Lung (tissue), 12 donors: ENCODE results near the gene RSPO1. TPM values are rescaled to one million over a fixed set of nuclear protein-coding genes. Genes with fewer than 3 reads are reported as not detected.
"Not testable (repeated sequence)": the region's sequence is repeated elsewhere in the genome, so short reads cannot be mapped to it uniquely, and the experiment has no call there.

Experiments used
- ATAC-seq: fragments of 200-7000 bp; cut with Tn5 transposase; one replicate; pipeline ENCODE4 v1.9.1; 2020; ENCODE audit warnings: moderate number of reproducible peaks; ENCODE audit not compliant: insufficient read depth, low FRiP score
- DNase-seq, 3 donors: peaks; one replicate each; pipeline ENCODE4 v3.0.0-alpha.2; 2013 to 2017
- H3K27ac ChIP-seq, 2 donors: one replicate each; pipeline ENCODE4 v1.5.1; 2013; ENCODE audit warnings: mild to moderate bottlenecking in 2 of 2, moderate library complexity in 2 of 2, control low read depth in 1 of 2, inconsistent platforms in 1 of 2, low read depth in 1 of 2, low read length in 1 of 2
- H3K27me3 ChIP-seq, 3 donors: one replicate each; pipeline ENCODE4 v1.5.1; 2013; ENCODE audit warnings: low read length in 2 of 3; ENCODE audit not compliant: control insufficient read depth in 3 of 3, insufficient read depth in 3 of 3
- H3K36me3 ChIP-seq, 4 donors: one replicate each; pipeline ENCODE4 v1.5.1; 2013; ENCODE audit warnings: low read length in 4 of 4, mild to moderate bottlenecking in 1 of 4, moderate library complexity in 1 of 4; ENCODE audit not compliant: control insufficient read depth in 4 of 4, insufficient read depth in 4 of 4
- H3K4me1 ChIP-seq, 5 donors: one replicate each; pipeline ENCODE4 v1.5.1; 2013; ENCODE audit warnings: low read length in 5 of 5, mild to moderate bottlenecking in 2 of 5, moderate library complexity in 1 of 5; ENCODE audit not compliant: control insufficient read depth in 5 of 5, insufficient read depth in 5 of 5
- H3K4me3 ChIP-seq: one replicate; pipeline ENCODE4 v1.5.1; 2013; ENCODE audit warnings: mild to moderate bottlenecking, control low read depth, moderate library complexity
- H3K9ac ChIP-seq, 2 donors: one replicate each; pipeline ENCODE4 v1.5.1; 2013; ENCODE audit warnings: low read length in 2 of 2, control low read depth in 1 of 2; ENCODE audit not compliant: insufficient read depth in 1 of 2
- H3K9me3 ChIP-seq, 4 donors: one replicate each; pipeline ENCODE4 v1.5.1; 2013; ENCODE audit warnings: low read length in 3 of 4, mild to moderate bottlenecking in 1 of 4, moderate library complexity in 1 of 4; ENCODE audit not compliant: control insufficient read depth in 4 of 4, insufficient read depth in 3 of 4
- CTCF ChIP-seq: IDR thresholded peaks from 2 replicates; pipeline ENCODE4 v1.5.1; 2012; ENCODE audit warnings: mild to moderate bottlenecking; ENCODE audit errors: control extremely low read depth, extremely low read depth
- WGBS, 2 donors: extraction: QIAGEN DNeasy Blood & Tissue Kit; methylation state at CpG; one replicate each; pipeline ENCODE4 v1.1.7; 2013; 5-methylcytosine and 5-hydroxymethylcytosine counted together
- polyA plus RNA-seq, 2 donors: library from polyadenylated mRNA; stranded (reverse); fragments of 200-250 nt; gene quantifications; one replicate each; pipeline ENCODE4 v1.2.1, GENCODE V29; 2013
- total RNA-seq, 2 donors: library from RNA; depleted of rRNA in 1 of 2; stranded (reverse); fragments of >200 nt in 1 of 2; gene quantifications; one replicate each; pipeline ENCODE4 v1.2.1, GENCODE V29; 2014 to 2021
- donor health status: control.
- donor health status: control.
- donor health status: Bipolar disorder and iron deficiency.
- donor health status: healthy.
- donor health status: DM: yes; HTN: yes; CAD: no.

Gene RSPO1
- total and polyA plus RNA-seq, 4 donors: 0.43 to 1.7 (median 1.2) TPM

GRCh38 chr1:37588939-37589338, 45.8 kb downstream of the RSPO1 start:
- no peak overlapping the region for H3K4me3 ChIP-seq
- H3K4me1 ChIP-seq: peaks cover 0 to 2% (median 0%) of the 10 kb centered on the region in 5 donors
- no peak for ATAC-seq
- no peaks in the 10 kb centered on the region for H3K27me3 ChIP-seq
- H3K36me3 ChIP-seq: peaks cover 24 to 51% (median 30%) of the 10 kb centered on the region in 4 donors
- no peak overlapping the region for H3K27ac ChIP-seq
- no peaks in the 10 kb centered on the region for H3K9me3 ChIP-seq
- DNase-seq: no peak
- H3K9ac ChIP-seq: no peak overlapping the region
- TF ChIP-seq CTCF: no peak
- WGBS, 2 donors: 95% methylated on average over 2 of the region's 2 CpGs

- not testable (repeated sequence) for H3K4me1 ChIP-seq, H3K27me3 ChIP-seq, H3K27ac ChIP-seq, ATAC-seq, DNase-seq, H3K4me3 ChIP-seq, H3K9ac ChIP-seq, H3K9me3 ChIP-seq
- 92 to 94% methylated on average over 4 of the region's 4 CpGs for WGBS, 2 donors
- peaks cover 22 to 34% (median 25%) of the 10 kb centered on the region in 4 donors for H3K36me3 ChIP-seq
Measured at GRCh38 chr1:37584544-37584943, 50.1 kb downstream of the RSPO1 start.

- no peak for ATAC-seq
- no peak for DNase-seq
- no peak overlapping the region for H3K4me3 ChIP-seq
- H3K36me3 ChIP-seq: peaks cover 48 to 62% (median 54%) of the 10 kb centered on the region in 4 donors
- no peaks in the 10 kb centered on the region for H3K4me1 ChIP-seq
- H3K27me3 ChIP-seq: no peaks in the 10 kb centered on the region
- TF ChIP-seq CTCF: no peak
- H3K9me3 ChIP-seq: no peaks in the 10 kb centered on the region
- no peak overlapping the region for H3K9ac ChIP-seq
- no peak overlapping the region for H3K27ac ChIP-seq
- 75 to 89% methylated on average over 5 of the region's 5 CpGs for WGBS, 2 donors
Measured at GRCh38 chr1:37575692-37576091, 59.0 kb downstream of the RSPO1 start.

GRCh38 chr1:37574834-37575480, 59.7 kb downstream of the RSPO1 start:
- Histone ChIP-seq H3K9me3 (no peaks in the 10 kb centered on the region), H3K4me3 (no peak overlapping the region), H3K36me3 (peaks cover 49 to 65% (median 52%) of the 10 kb centered on the region in 4 donors), H3K27ac (no peak overlapping the region), H3K4me1 (no peaks in the 10 kb centered on the region), H3K9ac (no peak overlapping the region), H3K27me3 (no peaks in the 10 kb centered on the region)
- ATAC-seq (no peak), DNase-seq (no peak)
- WGBS, 2 donors: 80% methylated on average over 7 of the region's 7 CpGs
- no peak for TF ChIP-seq CTCF
